Neural progenitor cell (in vitro differentiated cells): ENCODE results near the gene NFASC. TPM values are rescaled to one million over a fixed set of nuclear protein-coding genes. Genes with fewer than 3 reads are reported as not detected.

ENCODE experiments used
- DNase-seq: peaks from one replicate; pipeline ENCODE4 v3.0.0-alpha.2; 2016; ENCODE audit warnings: low spot score
- H2AFZ ChIP-seq: fragments of 200-600 bp; sonication (generic); replicated peaks from 2 replicates; pipeline ENCODE4 v1.6.1; 2016; ENCODE audit warnings: antibody characterized with exemption
- H3F3A ChIP-seq: fragments of 200-600 bp; sonication (generic); 2 replicates; pipeline ENCODE4 v1.6.1; 2016; ENCODE audit warnings: antibody characterized with exemption, low read depth
- H3K27ac ChIP-seq: fragments of 200-600 bp; sonication (generic); 2 replicates; pipeline ENCODE4 v1.5.1; 2016; ENCODE audit warnings: mild to moderate bottlenecking
- H3K27me3 ChIP-seq: fragments of 200-600 bp; sonication (generic); 2 replicates; pipeline ENCODE4 v1.6.1; 2016; ENCODE audit warnings: mild to moderate bottlenecking, moderate library complexity
- H3K36me3 ChIP-seq: fragments of 200-600 bp; sonication (generic); 2 replicates; pipeline ENCODE4 v1.5.1; 2016
- H3K4me1 ChIP-seq: fragments of 200-600 bp; sonication (generic); 2 replicates; pipeline ENCODE4 v1.6.1; 2016; ENCODE audit warnings: mixed run types
- H3K4me2 ChIP-seq: fragments of 200-600 bp; sonication (generic); 2 replicates; pipeline ENCODE4 v1.6.1; 2016
- H3K4me3 ChIP-seq: fragments of 200-600 bp; sonication (generic); 2 replicates; pipeline ENCODE4 v1.5.1; 2016
- H3K79me2 ChIP-seq: fragments of 200-600 bp; sonication (generic); 2 replicates; pipeline ENCODE4 v1.6.1; 2016; ENCODE audit warnings: low read depth
- H3K9ac ChIP-seq: fragments of 200-600 bp; sonication (generic); 2 replicates; pipeline ENCODE4 v1.6.1; 2016
- H3K9me3 ChIP-seq: fragments of 200-600 bp; sonication (generic); 2 replicates; pipeline ENCODE4 v1.5.1; 2016; ENCODE audit warnings: low read depth
- H4K20me1 ChIP-seq: fragments of 200-600 bp; sonication (generic); 2 replicates; pipeline ENCODE4 v1.6.1; 2016; ENCODE audit warnings: low read depth
- H3K27ac Mint-ChIP-seq: 3 replicates; pipeline ENCODE4 v1.8.0; 2021; ENCODE audit warnings: mixed read lengths
- H3K27me3 Mint-ChIP-seq: 2 replicates; pipeline ENCODE4 v1.8.0; 2022; ENCODE audit warnings: low read depth, mild to moderate bottlenecking, inconsistent platforms, moderate library complexity, mixed read lengths; ENCODE audit not compliant: insufficient read depth
- H3K36me3 Mint-ChIP-seq: 3 replicates; pipeline ENCODE4 v1.8.0; 2021; ENCODE audit warnings: mixed read lengths
- H3K4me1 Mint-ChIP-seq: 3 replicates; pipeline ENCODE4 v1.8.0; 2021; ENCODE audit warnings: mixed read lengths
- H3K4me3 Mint-ChIP-seq: 3 replicates; pipeline ENCODE4 v1.8.0; 2021; ENCODE audit warnings: mild to moderate bottlenecking, moderate library complexity, mixed read lengths
- H3K9me3 Mint-ChIP-seq: 3 replicates; pipeline ENCODE4 v1.8.0; 2020; ENCODE audit warnings: mixed read lengths
- CTCF ChIP-seq: fragments of 200-600 bp; sonication (generic); IDR thresholded peaks from 2 replicates; pipeline ENCODE4 v1.5.1; 2017; ENCODE audit warnings: antibody characterized with exemption, mild to moderate bottlenecking
- EZH2 ChIP-seq: fragments of 200-600 bp; sonication (generic); IDR thresholded peaks from 2 replicates; pipeline ENCODE4 v1.6.1; 2017; ENCODE audit warnings: antibody characterized with exemption, mild to moderate bottlenecking, moderate library complexity
- EZH2phosphoT487 ChIP-seq: fragments of 200-600 bp; sonication (generic); IDR thresholded peaks from 2 replicates; pipeline ENCODE4 v1.6.1; 2017; ENCODE audit warnings: antibody characterized with exemption
- total RNA-seq: library from RNA; depleted of rRNA; stranded (reverse); fragments of >200 nt; gene quantifications from 2 replicates; pipeline ENCODE4 v1.2.3, GENCODE V29; 2015; ENCODE audit warnings: low replicate concordance

The NFASC gene
- total RNA-seq, 1 donor from 2014 or later: 2.5 TPM

- no peak overlapping the region for H3K27ac Mint-ChIP-seq
- no peaks in the 10 kb centered on the region for H3K36me3 Mint-ChIP-seq
- H3K27me3 Mint-ChIP-seq: peaks cover 2% of the 10 kb centered on the region
- DNase-seq: no peak
- TF ChIP-seq EZH2 (no peak), CTCF (no peak), EZH2phosphoT487 (no peak)
- H3K9me3 ChIP-seq: no peaks in the 10 kb centered on the region
- H3K9me3 Mint-ChIP-seq: no peaks in the 10 kb centered on the region
- H3F3A ChIP-seq: no peaks in the 10 kb centered on the region
- no peaks in the 10 kb centered on the region for H3K36me3 ChIP-seq
- H3K4me3 ChIP-seq: no peak overlapping the region
- H3K79me2 ChIP-seq: no peaks in the 10 kb centered on the region
- H3K4me2 ChIP-seq: no peak overlapping the region
- H3K4me3 Mint-ChIP-seq: no peak overlapping the region
- no peak overlapping the region for H3K27ac ChIP-seq
- no peak overlapping the region for H2AFZ ChIP-seq
- no peaks in the 10 kb centered on the region for H3K4me1 ChIP-seq
- no peak overlapping the region for H3K9ac ChIP-seq
- peaks cover 23% of the 10 kb centered on the region for H3K4me1 Mint-ChIP-seq
- no peaks in the 10 kb centered on the region for H4K20me1 ChIP-seq
- no peaks in the 10 kb centered on the region for H3K27me3 ChIP-seq
Measured at GRCh38 chr1:204848579-204848978, 22.1 kb upstream of the NFASC start.

- Mint-ChIP-seq H3K27ac (no peak overlapping the region), H3K4me3 (no peak overlapping the region), H3K9me3 (no peaks in the 10 kb centered on the region), H3K4me1 (peaks cover 29% of the 10 kb centered on the region), H3K27me3 (peaks cover 8% of the 10 kb centered on the region), H3K36me3 (no peaks in the 10 kb centered on the region)
- Histone ChIP-seq H3K9me3 (no peaks in the 10 kb centered on the region), H3K27me3 (no peaks in the 10 kb centered on the region), H3K4me2 (no peak overlapping the region), H3F3A (no peaks in the 10 kb centered on the region), H3K27ac (no peak overlapping the region), H3K36me3 (no peaks in the 10 kb centered on the region), H3K4me1 (no peaks in the 10 kb centered on the region), H2AFZ (no peak overlapping the region), H3K79me2 (no peaks in the 10 kb centered on the region), H4K20me1 (no peaks in the 10 kb centered on the region), H3K4me3 (no peak overlapping the region), H3K9ac (no peak overlapping the region)
- TF ChIP-seq EZH2 (no peak), CTCF (no peak)
- no peak for DNase-seq
Measured at GRCh38 chr1:204852854-204853253, 17.8 kb upstream of the NFASC start.

- no peaks in the 10 kb centered on the region for H3F3A ChIP-seq
- Mint-ChIP-seq H3K36me3 (no peaks in the 10 kb centered on the region), H3K9me3 (no peaks in the 10 kb centered on the region), H3K27me3 (peaks cover 8% of the 10 kb centered on the region), H3K27ac (no peak overlapping the region), H3K4me1 (peaks cover 31% of the 10 kb centered on the region), H3K4me3 (no peak overlapping the region)
- H3K27ac ChIP-seq: no peak overlapping the region
- H2AFZ ChIP-seq: no peak overlapping the region
- H3K9ac ChIP-seq: no peak overlapping the region
- H4K20me1 ChIP-seq: no peaks in the 10 kb centered on the region
- peaks cover 4% of the 10 kb centered on the region for H3K4me1 ChIP-seq
- TF ChIP-seq CTCF (no peak), EZH2phosphoT487 (no peak), EZH2 (no peak)
- H3K4me2 ChIP-seq: no peak overlapping the region
- no peaks in the 10 kb centered on the region for H3K79me2 ChIP-seq
- DNase-seq: no peak
- no peaks in the 10 kb centered on the region for H3K36me3 ChIP-seq
- H3K9me3 ChIP-seq: no peaks in the 10 kb centered on the region
- no peaks in the 10 kb centered on the region for H3K27me3 ChIP-seq
- no peak overlapping the region for H3K4me3 ChIP-seq
Measured at GRCh38 chr1:204853436-204853835, 17.2 kb upstream of the NFASC start.

GRCh38 chr1:204854286-204854685 is 16.4 kb upstream of the NFASC start:
- H3K9me3 ChIP-seq: no peaks in the 10 kb centered on the region
- no peak for TF ChIP-seq CTCF
- no peak for TF ChIP-seq EZH2phosphoT487
- no peak for TF ChIP-seq EZH2
- no peak overlapping the region for H3K4me3 ChIP-seq
- H3K27me3 ChIP-seq: no peaks in the 10 kb centered on the region
- H3F3A ChIP-seq: no peaks in the 10 kb centered on the region
- no peaks in the 10 kb centered on the region for H3K36me3 ChIP-seq
- Mint-ChIP-seq H3K27me3 (peaks cover 8% of the 10 kb centered on the region), H3K4me3 (no peak overlapping the region), H3K4me1 (peaks cover 33% of the 10 kb centered on the region), H3K9me3 (no peaks in the 10 kb centered on the region), H3K27ac (no peak overlapping the region), H3K36me3 (no peaks in the 10 kb centered on the region)
- no peak overlapping the region for H3K4me2 ChIP-seq
- H4K20me1 ChIP-seq: no peaks in the 10 kb centered on the region
- H3K9ac ChIP-seq: no peak overlapping the region
- no peak overlapping the region for H3K27ac ChIP-seq
- no peak for DNase-seq
- no peaks in the 10 kb centered on the region for H3K79me2 ChIP-seq
- H3K4me1 ChIP-seq: peaks cover 6% of the 10 kb centered on the region
- no peak overlapping the region for H2AFZ ChIP-seq
